Measurements from ENCODE around the gene VOPP1.

VOPP1 gene

DNA sequence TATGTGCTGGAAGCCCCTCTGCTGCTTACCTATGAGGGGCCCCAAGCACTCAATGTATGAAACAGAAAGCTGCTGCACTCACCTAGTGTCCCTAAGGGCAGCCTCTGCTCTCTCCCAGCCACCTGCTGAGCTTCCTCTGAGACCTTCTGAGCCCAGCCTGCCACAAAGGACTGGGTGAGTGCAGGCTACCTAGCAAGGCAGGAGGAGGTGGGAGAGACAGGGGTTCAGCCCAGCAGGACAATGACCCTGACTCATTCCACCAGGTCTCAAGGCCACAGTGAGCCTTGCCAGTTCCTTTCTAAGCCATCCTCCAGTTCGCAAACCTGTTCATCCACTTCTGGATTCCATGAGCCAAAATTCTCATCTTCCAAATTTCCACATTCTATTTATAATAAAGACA is 16.3 kb downstream of the VOPP1 start:
- DNase-seq (ENCODE audit: low read depth in 1 of 2, low spot score in 1 of 2) = no peak

DNA sequence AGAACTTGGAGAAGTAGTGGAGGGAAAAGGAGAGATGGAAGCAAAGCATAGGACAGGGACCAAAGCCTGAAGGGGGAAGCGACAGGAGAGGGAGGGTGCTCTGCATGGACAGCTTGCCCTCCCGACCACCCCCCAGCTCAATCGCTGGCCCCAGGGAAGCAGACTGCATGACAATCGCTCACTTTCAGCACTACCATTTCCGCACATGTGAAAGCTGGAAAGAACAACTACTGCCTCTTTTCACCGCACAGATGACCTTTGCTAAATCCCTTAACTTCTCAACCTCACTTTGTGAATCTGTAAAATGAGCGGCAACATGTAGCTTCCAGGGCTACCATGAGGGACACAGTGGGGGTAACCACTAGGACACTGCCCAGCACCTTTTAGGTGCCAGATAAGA is 17.1 kb downstream of the VOPP1 start:
- DNase-seq (ENCODE audit: low read depth in 1 of 2, low spot score in 1 of 2) = no peak

- DNase-seq (ENCODE audit: low read depth in 1 of 2, low spot score in 1 of 2) = no peak
Measured at GRCh38 chr7:55554038-55554437, 18.3 kb downstream of the VOPP1 start.

DNA sequence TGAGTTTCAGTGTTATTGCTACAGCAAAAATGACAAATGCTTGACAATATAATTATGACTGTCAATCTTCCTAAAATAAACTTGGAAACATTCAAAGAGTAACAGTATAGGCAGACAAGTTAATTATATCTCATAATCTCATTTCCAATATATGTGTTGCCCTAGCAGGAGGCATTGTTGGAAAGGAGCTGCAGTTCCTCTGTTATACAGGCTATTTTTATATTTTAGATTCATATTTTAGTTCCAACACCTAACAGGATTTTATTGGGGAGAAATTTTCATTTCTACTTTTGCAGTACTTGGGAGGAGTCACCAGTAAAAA is 19.3 kb downstream of the VOPP1 start:
- DNase-seq (ENCODE audit: low read depth in 1 of 2, low spot score in 1 of 2) = no peak

DNA sequence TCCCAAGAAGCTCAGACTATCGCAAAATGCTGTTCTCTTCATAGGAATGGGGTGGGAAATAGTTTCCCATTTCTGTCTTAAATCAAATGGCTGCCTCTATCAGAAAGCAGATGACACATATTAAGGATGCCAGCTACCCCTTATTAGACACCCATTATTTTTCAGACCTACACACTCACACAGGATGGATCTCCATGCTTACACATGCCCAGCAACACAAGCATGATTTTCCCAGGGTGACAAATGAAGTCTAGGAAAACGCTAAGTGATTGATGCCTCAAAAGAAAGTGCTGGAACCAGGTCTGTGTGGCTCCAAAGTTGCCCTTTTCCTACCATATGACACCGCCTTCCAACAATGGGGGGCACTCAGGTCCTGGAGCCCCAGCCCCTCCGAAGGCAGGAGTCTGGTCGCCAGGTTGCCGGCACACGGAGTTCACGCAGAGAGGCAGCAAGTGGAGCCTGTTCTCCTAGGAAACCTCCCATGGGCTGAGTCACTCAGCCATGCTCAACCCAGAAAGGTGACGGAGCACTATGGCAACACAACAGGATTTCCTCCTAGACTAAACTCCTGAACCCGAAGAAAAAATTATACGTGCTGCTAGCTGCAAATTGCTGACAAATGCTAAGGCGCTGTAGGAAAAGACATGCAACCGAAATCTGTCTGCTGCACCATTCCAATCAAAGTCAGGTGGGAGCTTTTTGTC is 19.8 kb downstream of the VOPP1 start:
- DNase-seq (ENCODE audit: low read depth in 1 of 2, low spot score in 1 of 2) = no peak

DNA sequence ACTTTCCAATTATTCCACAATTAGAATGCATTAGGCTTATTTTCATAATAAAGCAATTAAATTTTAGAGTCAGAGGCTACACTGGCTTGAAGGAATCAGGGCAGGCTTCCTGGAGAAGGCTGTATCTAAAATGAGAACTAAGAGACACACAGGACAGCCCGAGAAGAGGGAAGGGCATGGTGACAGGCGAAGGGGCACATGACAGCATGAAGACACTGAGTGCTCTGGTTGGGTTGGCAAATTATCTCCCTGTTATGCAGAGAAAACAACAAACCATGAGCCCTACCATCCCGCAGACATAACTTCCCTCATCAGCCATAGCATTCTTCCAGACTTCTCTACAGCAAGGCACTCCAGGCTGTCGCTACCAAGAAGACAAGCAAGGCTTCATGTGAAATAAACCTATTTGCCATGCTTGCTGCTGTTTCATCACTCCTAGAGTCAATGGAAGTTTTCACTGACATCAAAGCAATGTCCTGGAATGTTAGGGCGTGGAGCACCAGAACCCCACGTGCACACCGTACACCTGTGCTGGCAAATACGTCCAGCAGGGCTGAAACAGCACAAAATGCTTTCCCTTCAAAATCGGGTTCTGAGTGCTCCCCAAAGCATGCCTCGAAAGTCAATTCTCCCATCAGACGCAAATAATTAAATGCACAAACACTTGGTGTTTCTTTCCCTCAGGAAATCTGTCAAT is 21.3 kb downstream of the VOPP1 start:
- no peak for DNase-seq (ENCODE audit: low read depth in 1 of 2, low spot score in 1 of 2)

DNA sequence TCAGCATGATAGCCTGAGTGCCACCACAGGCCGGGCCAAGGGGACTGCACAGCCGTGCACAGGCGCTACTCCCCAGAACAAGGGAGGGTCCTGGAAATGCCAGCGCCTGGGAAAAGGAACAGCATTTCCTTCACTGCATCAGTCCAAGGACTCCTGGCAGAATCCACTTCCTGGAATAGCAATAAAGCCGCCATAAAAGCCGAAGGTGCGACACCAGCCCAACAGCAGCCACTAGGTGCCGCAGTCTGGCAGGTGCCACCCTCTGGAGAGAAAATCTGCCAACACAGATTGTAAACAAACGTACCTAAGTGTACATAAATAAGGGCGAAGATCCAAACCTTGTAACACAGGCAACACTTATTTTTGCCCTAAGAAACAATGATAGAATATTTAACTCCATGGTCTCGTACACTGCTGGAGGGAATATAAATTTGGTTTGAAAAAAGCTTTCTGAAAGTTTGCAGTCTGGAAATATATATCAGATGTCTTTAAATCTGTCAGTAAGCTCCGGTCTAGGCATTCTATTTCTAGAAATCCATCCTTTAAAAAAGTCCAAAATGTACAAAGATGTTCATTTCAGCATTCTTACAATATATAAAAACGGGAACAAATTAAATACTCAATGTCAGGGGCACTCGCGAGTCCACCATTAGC is 22.2 kb downstream of the VOPP1 start:
- no peak for DNase-seq (ENCODE audit: low read depth in 1 of 2, low spot score in 1 of 2)

DNA sequence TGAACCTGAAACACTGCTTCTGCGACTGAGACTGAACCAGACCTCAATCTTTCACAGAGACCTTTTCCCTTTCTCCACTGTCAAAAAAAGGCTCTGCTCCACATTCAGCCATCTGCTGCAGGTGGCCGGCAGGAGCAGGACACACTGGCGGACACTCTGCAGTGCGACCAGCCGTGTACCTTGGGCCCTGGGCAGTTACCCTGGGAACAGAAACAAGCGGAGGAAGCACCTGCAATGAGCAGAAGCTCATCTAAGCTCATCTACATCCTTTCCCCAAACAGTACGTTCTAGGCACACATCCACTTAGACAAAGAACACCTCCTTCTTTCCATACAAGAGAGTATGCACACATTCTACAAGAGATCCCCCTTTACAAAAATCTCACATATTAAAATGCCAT is 22.8 kb downstream of the VOPP1 start:
- no peak for DNase-seq (ENCODE audit: low read depth in 1 of 2, low spot score in 1 of 2)

GRCh38 chr7:55548295-55548731 is 24.0 kb downstream of the VOPP1 start:
- DNase-seq (ENCODE audit: low read depth in 1 of 2, low spot score in 1 of 2) = no peak

GRCh38 chr7:55546814-55547213 is 25.5 kb downstream of the VOPP1 start:
- no peak for DNase-seq (ENCODE audit: low read depth in 1 of 2, low spot score in 1 of 2)

DNA sequence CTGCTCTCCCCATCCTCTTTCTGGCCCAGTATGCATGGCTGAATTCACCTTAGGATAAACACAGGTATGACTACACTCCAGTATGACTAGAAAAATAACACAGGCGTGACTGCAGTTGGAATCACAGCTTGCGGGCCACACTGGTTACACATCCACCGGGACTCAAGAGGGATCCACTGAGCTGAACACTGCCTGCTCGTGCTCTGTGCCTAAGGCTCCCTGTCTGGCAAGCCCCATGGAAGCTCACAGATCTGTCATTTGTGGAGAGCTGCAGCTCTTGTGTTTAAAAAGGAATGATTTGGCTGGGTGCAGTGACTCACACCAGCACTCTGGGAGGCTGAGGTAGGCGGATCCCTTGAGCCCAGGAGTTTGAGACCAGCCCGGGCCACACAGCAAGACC is 26.8 kb downstream of the VOPP1 start:
- no peak for DNase-seq (ENCODE audit: low read depth in 1 of 2, low spot score in 1 of 2)

DNA sequence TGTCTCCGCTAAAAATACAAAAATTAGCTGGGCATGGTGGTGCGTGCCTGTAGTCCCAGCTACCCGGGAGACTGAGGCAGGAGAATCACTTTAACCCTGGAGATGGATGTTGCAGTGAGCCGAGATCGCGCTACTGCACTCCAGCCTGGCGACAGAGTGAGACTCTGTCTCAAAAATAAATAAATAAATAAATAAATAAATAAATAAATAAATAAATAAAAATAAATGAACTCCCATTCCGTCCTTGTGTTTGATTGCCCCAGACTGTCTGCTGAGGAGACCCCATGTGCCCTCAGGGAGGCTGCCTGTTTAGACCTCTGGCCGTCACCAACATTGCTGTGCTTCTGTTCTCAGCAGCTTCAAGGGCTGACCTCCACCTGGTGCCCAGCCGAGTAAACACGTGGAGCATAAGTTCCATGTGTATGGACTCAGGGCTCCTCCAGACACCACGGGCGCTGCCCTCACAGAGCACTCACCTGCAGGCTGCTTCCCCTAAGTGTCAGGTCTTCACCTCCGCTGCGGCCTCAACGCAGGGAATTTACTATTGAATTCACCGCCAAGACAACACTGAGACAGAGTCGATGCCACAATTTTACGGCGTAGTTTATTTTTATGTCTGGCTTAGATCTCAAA is 32.0 kb downstream of the VOPP1 start:
- no peak for DNase-seq (ENCODE audit: low read depth in 1 of 2, low spot score in 1 of 2)

- no peak for DNase-seq (ENCODE audit: low read depth in 1 of 2, low spot score in 1 of 2)
Measured at GRCh38 chr7:55539380-55539779, 32.9 kb downstream of the VOPP1 start.

DNA sequence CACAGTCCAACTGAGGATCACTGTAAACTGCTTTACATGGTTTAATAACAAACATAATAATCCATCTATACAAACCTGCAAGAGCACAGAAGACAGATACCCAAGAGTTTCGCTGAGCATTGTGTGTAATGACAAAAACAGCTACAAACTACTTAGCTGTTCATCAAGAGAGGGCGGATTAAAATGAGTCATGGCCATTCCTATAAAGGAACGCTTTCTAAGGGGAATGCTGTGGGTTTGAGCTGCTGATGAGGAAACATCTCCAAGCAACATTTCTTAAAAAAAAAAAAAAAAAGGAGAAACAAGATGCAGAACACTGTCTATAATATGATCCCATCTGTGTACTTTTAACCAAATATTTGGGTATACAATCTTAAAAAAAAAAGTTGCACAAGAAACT is 33.8 kb downstream of the VOPP1 start:
- no peak for DNase-seq (ENCODE audit: low read depth in 1 of 2, low spot score in 1 of 2)

DNA sequence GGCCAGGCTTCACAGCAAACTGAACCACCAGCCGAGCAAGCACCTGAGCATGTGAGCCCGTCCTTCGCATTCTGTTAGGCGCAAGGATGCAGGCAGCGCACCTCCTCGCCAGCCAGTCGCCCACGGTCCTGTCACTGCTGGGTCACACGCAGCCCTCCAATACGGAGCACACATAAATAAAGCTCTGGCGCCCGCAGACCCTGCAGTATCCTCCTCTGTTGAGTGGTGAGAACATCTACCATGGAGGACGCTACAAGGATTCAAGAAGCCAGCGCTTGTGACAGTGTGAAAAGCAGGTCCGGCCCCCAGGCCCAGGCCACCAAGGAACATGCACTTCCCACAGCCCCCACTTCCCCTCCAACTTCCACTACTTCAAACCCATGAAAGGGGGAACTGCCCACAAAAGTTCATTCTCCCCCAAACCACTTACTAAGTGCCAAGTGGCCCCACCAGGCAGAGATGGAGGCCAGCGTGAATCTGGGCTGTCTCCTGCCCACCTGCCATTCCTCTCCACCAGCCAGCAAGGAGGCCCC is 34.8 kb downstream of the VOPP1 start:
- DNase-seq (ENCODE audit: low read depth in 1 of 2, low spot score in 1 of 2) = no peak

GRCh38 chr7:55536619-55537457 is 35.5 kb downstream of the VOPP1 start:
- no peak for DNase-seq (ENCODE audit: low read depth in 1 of 2, low spot score in 1 of 2)

GRCh38 chr7:55535617-55536016 is 36.7 kb downstream of the VOPP1 start:
- DNase-seq (ENCODE audit: low read depth in 1 of 2, low spot score in 1 of 2) = no peak

DNA sequence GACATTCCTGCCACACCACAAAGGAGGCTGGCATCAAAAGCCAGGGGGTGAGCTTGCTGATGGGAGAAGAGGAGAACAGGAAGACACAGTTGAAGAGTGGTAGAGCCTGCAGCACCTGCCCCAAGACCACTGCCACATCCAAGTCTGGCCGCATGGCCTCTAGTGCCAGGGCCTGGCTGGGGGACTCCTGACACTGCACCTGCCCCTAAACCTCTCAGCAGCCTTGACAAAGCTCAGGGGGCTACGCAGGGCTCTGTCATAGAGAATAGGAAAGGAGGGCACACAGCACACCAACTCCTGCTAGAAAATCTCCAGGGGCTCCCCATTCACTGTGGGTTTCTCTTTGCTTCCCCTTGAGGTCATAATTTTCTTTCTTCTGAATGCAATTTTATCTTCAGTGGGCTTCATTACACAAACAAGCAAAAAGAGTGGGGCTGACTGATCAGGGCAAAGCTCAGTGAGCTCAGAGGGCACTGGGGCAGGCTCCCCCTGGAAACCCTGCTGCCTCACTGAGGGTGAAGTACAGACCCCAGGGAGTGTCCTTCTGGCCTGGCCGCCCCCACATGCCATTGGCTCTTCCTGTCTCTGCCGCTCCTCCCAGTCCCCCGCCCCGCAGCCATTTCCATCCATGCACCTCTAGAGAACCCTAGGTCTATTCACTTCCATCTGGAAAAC is 37.2 kb downstream of the VOPP1 start:
- DNase-seq (ENCODE audit: low read depth in 1 of 2, low spot score in 1 of 2) = no peak

DNA sequence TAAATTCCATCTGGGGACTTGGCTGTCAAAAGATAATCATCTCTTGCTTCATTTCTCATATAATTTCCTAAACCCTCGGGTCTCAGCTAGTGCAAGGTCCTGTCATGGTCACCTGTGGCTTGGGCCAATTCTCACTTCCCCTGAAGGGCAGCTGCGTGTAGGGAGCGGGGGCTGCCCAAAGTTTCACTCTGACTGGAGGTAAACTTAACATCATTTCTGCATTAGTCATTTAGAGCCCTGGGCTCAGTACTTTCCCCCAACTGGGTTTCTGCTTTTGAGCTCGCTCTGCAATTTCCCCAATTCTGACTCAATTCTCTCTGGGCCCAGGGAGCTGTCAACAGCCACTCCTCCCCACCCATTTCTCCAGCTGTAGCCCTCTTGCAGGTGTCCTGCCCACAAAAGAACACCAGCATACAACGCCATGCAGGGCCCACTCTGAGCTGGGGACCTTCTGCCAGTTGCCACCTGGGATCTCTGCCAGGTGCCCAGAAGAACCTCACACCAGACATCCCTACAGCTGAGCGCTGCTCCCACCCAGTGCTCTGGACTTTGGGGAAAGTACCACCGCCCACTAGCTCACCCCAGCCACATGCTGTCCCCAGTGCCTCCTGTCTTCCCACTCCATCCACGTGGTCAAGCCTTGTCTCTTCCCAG is 37.9 kb downstream of the VOPP1 start:
- DNase-seq (ENCODE audit: low read depth in 1 of 2, low spot score in 1 of 2) = peak; percentile 45 to 77

- DNase-seq (ENCODE audit: low read depth in 1 of 2, low spot score in 1 of 2) = no peak
Measured at GRCh38 chr7:55533729-55534080, 38.6 kb downstream of the VOPP1 start.
